Activated CD4-positive, alpha-beta T cell treated with anti-CD3 and anti-CD28 coated beads, Interleukin-2, amount 50 U/mL, for 1 hour (primary cell): ENCODE measurements around the gene RPL37A.

ENCODE experiments used
- DNase-seq: peaks from one replicate; pipeline ENCODE4 v3.0.0-alpha.2; 2020

The RPL37A gene

GRCh38 chr2:216551234-216552068 is 52.8 kb downstream of the RPL37A start:
- DNase-seq: no peak

- no peak for DNase-seq
These were observed 54.4 kb downstream of the RPL37A start for GRCh38 chr2:216553093-216553478.
